Gastroesophageal sphincter (tissue), 3 donors: ENCODE data around the gene GTF2I.
"Not testable (repeated sequence)": the region's sequence is repeated elsewhere in the genome, so short reads cannot be mapped to it uniquely, and the experiment has no call there.

Source experiments
- CTCF ChIP-seq, 4 experiments: fragments of 200-600 bp in 2 of 4; fragments of 450-650 bp in 2 of 4; sonication (generic) in 1 of 4; IDR thresholded peaks; one replicate each; pipeline ENCODE4 v1.5.1; 2017 to 2019; ENCODE audit warnings: antibody characterized with exemption in 4 of 4, mild to moderate bottlenecking in 2 of 4, moderate library complexity in 2 of 4
- EP300 ChIP-seq: sonication (generic); formaldehyde crosslinking; IDR thresholded peaks from one replicate; pipeline ENCODE4 v1.6.1; 2017; ENCODE audit warnings: antibody characterized with exemption, mild to moderate bottlenecking
- POLR2A ChIP-seq, 2 donors: fragments of 450-650 bp; IDR thresholded peaks; one replicate each; pipeline ENCODE4 v1.6.1; 2017; ENCODE audit warnings: antibody characterized with exemption in 2 of 2, mild to moderate bottlenecking in 2 of 2, moderate library complexity in 1 of 2

DNA sequence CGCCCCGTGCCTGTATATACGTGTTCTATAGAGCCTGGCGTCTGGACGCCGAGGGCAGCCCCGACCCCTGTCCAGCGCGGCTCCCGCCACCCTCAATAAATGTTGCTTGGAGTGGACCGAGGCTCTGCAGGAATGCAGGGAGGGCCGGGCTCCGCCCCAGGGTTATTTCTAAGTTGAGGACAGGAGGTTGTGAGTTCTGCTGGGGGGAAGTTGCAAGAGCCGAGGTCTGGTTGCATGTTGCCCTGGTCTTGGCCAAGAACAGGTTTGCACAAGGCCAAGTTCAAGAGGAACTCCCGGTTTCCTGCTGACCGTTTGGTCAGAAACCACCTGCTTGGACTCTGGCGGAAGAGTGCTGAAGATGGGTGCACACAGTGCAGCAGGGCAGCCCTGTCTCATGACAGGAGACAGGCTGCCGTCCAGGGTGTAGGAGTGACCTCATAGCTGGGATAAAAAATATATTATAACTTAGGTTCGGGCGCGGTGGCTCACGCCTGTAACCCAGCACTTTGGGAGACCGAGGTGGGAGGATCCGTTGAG, 131.8 kb downstream of the GTF2I start:
- TF ChIP-seq POLR2A (IDR thresholded peaks at IDR 0.05); CTCF (IDR thresholded peaks at IDR 0.05); EP300: not testable (repeated sequence)
